GM18907 (cell line): Measurements from ENCODE around the gene NFILZ.

Experiments
- ATAC-seq: cut with Tn5 transposase; IDR thresholded peaks from one replicate; pipeline ENCODE4 v1.9.1; 2021; ENCODE audit warnings: mild to moderate bottlenecking, moderate library complexity; ENCODE audit not compliant: unreplicated experiment

NFILZ gene

DNA sequence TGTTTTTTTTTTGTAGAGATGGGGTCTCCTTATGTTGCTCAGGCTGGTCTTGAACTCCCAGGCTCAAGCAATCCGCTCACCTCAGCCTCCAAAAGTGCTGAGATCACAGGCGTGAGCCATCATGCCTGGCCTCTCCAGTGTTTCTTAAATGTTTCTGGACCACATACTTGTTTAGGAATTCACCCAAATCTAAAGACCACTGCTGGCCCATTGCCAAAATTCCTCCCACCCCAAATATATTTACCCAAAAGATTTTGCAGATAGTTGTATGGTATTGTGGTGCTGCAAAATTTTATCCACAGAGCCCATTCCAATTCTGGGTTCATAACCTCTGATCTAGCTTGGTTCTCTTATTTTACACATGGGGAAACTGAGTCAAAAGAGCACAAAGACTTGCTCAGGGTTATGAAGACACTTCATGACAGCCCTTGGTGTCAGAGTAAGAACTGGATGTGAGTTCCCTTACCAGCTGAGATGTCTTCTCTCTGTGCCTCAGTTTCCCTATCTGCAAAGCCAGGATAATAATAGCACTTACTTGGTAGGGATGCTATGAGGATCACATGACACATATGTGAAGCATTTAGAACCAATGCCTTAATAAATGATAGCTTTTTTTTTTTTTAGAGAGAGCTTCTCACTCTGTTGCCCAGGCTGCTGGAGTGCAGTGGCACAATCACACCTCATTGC is 10.9 kb downstream of the NFILZ start:
- no peak for ATAC-seq

DNA sequence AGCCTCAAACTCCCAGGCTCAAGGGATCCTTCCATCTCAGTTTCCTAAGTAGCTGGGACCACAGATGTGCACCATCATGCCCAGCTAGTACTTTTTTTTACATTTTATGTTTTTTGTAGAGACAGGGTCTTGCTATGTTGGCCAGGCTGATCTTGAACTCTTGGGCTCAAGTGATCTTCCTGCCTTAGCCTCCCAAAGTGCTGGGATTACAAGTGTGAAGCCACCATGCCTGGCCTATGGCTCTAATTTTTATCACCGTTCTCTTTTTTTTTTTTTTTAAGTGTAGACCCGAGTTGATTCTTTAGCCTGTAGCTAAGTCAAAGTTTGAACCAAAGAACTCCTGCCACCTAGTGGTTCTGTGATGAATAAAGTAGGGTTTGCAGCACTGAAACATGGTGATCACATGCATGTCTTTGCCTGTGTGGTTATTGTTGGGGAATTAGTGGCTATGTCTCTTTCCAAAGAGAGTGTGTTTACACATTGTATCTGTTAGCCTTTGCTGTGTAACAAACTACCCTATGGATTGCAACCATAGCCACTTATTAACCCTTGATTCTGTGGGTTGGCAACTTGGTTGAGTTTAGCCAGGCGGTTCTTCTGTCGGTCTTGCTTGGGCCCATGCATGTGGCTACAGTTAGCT is 11.6 kb downstream of the NFILZ start:
- ATAC-seq, result no peak

DNA sequence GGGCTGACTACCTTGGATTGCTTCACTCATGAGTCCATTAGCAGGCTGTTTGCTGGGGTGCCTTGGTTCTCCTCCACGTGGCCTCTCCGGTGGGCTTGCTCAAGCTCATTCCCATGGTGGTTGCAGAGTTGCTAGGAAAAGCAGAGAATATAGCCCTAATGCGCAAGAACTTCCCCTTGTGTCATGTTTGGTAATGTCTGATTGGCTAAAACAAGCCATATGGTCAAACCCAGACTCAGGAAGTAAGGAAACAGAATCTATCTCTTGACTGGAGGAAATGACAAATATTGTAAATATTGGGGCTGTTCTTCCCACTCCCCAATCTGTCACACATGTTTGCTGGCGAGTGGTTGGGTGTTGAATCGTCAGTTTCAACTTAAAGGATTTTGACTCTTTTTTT is 12.1 kb downstream of the NFILZ start:
- no peak for ATAC-seq

DNA sequence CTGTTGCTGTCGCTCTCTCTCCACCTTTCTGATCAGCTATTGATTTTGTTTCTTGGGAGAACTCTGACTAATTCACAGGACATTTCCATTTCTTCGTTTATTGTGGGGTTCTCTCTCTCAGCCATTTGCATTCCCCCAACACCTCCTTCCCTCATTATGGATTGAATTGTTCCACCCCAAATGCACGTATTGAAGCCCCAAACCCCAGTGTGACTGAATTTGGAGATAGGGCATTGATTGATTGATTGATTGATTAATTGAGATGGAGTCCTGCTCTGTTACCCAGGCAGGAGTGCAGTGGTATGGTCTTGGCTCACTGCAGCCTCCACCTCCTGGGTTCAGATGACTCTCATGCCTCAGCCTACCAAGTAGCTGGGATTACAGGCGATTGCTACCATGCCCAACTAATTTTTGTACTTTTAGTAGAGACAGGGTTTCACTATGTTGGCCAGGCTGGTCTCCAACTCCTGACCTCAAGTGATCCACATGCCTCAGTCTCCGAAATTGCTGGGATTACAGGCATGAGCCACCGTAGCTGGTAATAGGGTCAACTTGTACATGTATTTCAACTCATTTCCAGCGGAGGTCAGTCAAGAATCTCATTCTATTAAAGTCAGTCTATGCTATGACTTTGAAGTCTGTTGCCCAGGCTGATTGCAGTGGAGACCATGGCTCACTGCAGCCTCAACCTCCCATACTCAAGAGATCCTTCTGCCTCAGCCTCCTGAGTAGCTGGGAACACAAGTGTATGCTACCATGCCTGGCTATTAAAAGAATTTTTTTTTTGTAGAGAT is 13.6 kb downstream of the NFILZ start:
- ATAC-seq, result no peak

DNA sequence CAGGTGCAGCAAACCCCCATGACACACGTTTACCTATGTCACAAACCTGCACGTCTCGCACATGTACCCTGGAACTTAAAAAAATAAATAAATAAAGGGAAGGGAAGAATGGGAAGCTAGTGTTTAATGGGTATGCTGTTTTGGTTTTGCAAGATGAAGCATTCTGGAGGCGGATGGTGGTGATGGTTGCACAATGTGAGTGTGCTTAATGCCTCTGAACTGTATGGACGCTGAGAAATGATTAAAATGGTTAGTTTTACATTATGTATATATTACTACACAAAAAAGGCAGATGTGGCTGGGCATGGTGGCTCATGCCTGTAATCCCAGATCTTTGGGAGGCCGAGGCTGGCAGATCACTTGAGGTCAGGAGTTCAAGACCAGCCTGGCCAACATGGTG is 17.8 kb downstream of the NFILZ start:
- no peak for ATAC-seq

GRCh38 chr19:8654591-8655339 is 24.3 kb downstream of the NFILZ start:
- ATAC-seq, result no peak

DNA sequence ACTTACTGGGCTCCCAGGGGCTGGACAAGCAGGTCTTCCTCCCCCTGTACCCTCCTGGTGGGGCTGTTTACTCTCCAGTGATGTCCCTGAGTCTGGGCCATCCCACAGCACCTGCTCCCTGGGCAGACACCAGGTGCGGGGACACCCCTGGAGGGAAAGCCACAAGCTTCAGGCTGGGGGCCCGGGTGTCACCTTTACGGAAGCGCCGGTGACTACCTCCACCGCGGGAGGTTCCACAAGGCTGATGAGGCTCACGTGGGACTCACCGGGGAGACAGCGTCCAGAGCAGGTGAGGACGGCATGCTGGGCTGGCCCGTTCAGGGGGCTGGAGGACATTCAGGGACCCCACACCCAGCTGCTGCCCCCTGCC is 24.9 kb downstream of the NFILZ start:
- ATAC-seq, result no peak

- no peak for ATAC-seq
Measured at GRCh38 chr19:8657869-8658268, 27.4 kb downstream of the NFILZ start.

DNA sequence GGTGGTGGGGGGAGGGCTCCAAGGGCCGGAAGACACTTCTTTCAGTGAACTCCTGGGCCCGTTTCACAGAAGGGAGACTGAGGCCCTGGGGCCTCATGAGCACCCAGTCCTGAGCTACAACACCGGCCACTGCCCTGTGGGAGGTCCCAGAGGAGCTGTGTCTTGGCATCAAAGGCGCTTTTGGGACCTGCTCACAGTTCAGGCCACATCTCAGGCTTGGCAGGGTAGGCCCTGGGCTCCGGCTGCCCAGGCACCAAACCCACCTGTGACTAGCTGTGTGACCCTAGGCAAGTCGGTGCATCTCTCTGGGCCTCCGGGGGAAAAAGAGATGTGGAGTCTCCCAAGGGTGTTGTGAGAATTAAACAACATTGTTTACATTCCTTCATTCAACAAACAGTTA is 29.5 kb downstream of the NFILZ start:
- no peak for ATAC-seq

DNA sequence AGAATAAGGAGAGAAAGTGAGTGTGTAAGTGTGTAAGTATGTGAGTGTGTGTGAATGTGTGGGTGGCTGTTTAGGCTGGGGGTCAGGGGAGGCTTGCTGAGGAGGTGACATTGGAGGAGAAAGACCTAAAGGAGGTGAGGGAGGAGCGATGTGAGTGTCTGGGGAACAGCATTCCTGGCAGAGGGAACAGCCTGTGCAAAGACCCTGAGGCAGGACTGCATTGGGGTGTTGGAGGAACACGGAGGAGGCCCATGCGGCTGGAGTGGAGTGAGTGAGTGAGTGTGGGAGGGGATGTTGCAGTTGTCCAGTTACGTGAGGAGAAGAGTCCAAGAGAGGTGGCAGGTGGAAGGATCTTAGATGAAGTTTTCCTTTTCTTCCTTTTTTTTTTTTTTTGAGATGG is 31.8 kb downstream of the NFILZ start:
- ATAC-seq, result no peak

DNA sequence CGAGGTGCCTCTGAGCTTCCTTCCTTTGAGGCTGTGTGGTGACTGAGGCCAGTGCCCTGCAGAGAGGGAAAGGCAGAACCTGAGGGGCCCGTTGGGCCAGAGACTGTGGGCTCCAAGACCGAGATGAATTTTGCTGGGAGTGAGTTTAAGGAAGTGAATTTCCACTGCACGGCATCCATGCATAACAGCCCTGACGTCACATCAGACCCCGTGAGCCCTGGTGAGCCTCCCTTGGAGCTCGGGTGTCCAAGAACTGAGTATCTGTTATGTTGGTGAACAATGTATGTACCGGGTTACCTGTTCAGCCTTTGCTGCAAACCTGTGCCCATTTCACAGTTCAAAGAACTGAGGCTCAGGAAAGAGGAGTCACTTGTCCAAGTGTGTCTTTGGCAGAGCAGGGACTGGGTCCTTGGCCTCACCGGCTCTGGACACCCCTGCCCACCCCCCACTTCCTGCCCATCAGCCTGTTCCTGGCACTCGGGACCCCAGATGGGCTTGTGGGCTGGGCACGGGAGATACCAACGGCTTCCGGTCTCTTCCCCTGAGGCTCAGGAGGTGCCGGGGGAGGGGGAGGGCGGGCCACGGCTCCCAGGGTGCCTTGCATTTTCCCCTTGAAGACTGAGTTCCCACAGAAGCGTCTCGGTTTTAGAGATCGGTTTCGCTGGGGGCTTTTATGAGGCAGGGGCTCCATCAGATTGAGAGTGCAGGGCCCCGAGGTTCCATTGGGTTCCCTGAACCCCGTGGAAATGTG is 33.7 kb downstream of the NFILZ start:
- ATAC-seq, result no peak

GRCh38 chr19:8664671-8665057 is 34.2 kb downstream of the NFILZ start:
- no peak for ATAC-seq

GRCh38 chr19:8665468-8666213 is 35.2 kb downstream of the NFILZ start:
- ATAC-seq, result no peak

DNA sequence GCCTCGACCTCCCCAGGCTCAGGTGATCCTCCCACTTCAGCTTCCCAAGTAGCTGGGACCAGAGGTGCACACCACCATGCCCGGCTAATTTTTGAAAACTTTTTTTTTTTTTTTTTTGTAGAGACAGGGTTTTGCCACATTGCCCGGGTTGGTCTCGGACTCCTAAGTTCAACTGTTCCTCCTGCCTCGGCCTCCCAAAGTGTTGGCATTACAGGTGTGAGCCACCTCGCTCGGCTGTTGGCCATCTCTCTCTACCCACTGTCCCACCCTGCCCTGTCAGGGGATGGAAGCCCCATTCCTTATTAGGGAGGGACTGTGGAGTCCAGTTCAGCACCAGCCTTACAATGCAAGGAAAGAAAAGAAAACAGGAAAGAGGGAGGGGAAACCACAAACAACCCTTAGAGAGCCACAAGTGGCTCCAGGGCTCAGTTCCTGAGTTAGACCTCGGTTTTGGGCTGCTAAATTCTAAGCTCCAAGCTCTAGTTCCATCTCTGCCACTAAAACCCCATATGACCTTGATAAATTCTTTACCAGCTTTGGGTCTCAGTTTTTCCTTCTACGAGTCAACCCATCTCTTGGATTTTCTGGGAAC is 36.5 kb downstream of the NFILZ start:
- ATAC-seq, result no peak

DNA sequence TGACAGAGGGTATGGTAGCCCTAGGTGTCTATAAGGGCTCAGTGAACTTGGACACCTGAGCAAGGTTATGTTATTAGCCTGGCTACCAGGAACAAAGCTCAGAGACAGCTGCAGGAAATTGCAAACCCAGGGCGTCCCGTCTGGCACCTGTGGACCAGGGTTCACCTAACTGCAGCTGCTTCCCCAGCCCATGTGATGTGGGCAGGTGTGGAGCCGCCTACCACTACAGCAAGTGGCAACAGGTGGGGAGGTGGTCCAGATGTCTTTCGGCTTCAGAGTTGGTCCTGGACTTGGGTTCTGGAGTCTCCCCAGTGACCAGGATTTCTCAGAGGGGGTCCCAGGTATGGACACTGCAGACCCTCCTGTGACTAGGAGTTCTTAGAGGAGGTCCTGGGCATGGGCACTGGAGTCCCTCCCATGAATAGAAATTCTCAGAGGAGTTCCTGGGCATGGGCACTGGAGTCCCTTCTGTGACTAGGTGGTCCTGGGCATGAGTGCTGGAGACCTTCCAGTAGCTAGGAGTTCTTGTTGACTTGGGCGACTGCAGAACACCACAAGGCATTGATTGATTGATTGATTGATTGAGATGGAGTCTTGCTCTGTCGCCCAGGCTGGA is 43.0 kb downstream of the NFILZ start:
- ATAC-seq, result no peak

DNA sequence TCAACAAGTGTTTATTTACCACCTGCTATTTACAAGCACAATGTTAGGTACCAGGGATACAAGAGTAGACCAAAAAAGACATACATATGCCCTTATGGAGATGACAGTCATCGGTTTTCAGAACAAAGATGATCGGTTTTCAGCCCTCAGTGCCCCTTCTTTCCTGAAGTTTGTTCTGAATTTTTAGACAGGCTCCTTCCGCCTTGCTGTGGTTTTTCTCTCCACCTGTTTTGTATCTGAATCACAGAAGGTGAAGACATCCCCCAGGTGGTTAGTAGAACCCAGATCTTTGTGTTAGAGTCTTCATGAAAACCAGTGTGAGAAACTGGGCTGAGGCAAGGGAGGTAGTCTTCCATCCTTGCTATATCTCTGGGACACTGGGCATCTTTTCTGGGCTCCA is 44.6 kb downstream of the NFILZ start:
- no peak for ATAC-seq

DNA sequence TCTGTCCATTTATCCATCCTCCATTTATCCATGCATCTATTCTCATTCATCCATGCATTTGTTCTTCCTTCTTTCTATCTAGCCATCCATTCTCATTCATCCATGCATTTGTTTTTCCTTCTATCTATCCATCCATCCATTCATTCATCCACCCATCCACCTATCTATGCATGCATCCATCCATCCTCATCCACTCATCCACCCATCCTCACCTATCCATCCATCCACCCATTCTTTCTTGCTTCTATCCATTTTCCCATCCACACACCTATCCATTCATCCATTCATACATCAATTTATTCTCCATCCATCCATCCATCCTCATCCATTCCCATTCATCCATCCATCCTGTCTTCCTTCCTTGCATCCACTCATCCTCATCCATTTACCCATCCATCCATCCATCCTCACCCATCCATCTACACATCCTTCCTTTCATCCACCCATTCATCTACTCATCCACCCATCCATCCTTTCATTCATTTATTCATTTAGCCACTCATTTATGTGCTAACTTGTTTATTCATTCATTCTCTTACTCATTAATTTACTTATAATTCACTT is 47.9 kb downstream of the NFILZ start:
- ATAC-seq, result no peak
